Stimulated activated CD4-positive, alpha-beta T cell treated with anti-CD3 and anti-CD28 coated beads, Interleukin-12 subunit alpha, Interleukin-12 subunit beta, amount 100 ng/mL, for 48 hours (primary cell): Measurements from ENCODE around the gene CPA1.
A peak's percentile ranks its signal among the peaks of the same experiment; 100 is the strongest.

ENCODE experiments used
- DNase-seq, 3 donors: peaks; one replicate each; pipeline ENCODE4 v3.0.0-alpha.2; 2020; ENCODE audit warnings: low read depth in 2 of 3, low spot score in 1 of 3

CPA1 gene

GRCh38 chr7:130394421-130395195 is 14.3 kb downstream of the CPA1 start:
- DNase-seq: peak in 1 of 3 donors; percentile 9

GRCh38 chr7:130395421-130395820 is 15.1 kb downstream of the CPA1 start:
- no peak for DNase-seq

- no peak for DNase-seq
These were observed 15.8 kb downstream of the CPA1 start for GRCh38 chr7:130396109-130396508.

GRCh38 chr7:130397051-130397757 is 16.9 kb downstream of the CPA1 start:
- DNase-seq: no peak

- DNase-seq: no peak
These were observed 17.4 kb downstream of the CPA1 start for GRCh38 chr7:130397758-130398073.

GRCh38 chr7:130398526-130399090 is 18.3 kb downstream of the CPA1 start:
- DNase-seq: no peak

GRCh38 chr7:130400120-130400572 is 19.9 kb downstream of the CPA1 start:
- no peak for DNase-seq

GRCh38 chr7:130401101-130401500 is 20.8 kb downstream of the CPA1 start:
- DNase-seq: no peak

- no peak for DNase-seq
These were observed 21.3 kb downstream of the CPA1 start for GRCh38 chr7:130401578-130401977.

- DNase-seq: no peak
These were observed 24.7 kb downstream of the CPA1 start for GRCh38 chr7:130405003-130405402.

- DNase-seq: no peak
These were observed 28.9 kb downstream of the CPA1 start for GRCh38 chr7:130409067-130409711.

GRCh38 chr7:130409712-130410072 is 29.4 kb downstream of the CPA1 start:
- DNase-seq: no peak

- DNase-seq: no peak
These were observed 30.7 kb downstream of the CPA1 start for GRCh38 chr7:130410868-130411541.

- DNase-seq: no peak
These were observed 32.9 kb downstream of the CPA1 start for GRCh38 chr7:130413201-130413600.

GRCh38 chr7:130415006-130415405 is 34.7 kb downstream of the CPA1 start:
- DNase-seq: no peak

- DNase-seq: no peak
These were observed 36.9 kb downstream of the CPA1 start for GRCh38 chr7:130417213-130417612.

- DNase-seq: no peak
These were observed 38.0 kb downstream of the CPA1 start for GRCh38 chr7:130418306-130418705.

- no peak for DNase-seq
These were observed 39.4 kb downstream of the CPA1 start for GRCh38 chr7:130419658-130420057.

GRCh38 chr7:130420943-130421578 is 40.8 kb downstream of the CPA1 start:
- no peak for DNase-seq

GRCh38 chr7:130421684-130422083 is 41.4 kb downstream of the CPA1 start:
- DNase-seq: peak in 1 of 3 donors; percentile 15

GRCh38 chr7:130423501-130424037 is 43.3 kb downstream of the CPA1 start:
- DNase-seq: no peak
